PFSK-1 (cell line): ENCODE measurements around the gene RSU1.
A peak's percentile ranks its signal among the peaks of the same experiment; 100 is the strongest.

Source experiments
- FOXP2 ChIP-seq: optimal IDR thresholded peaks from 2 replicates; pipeline ENCODE3; 2011; ENCODE audit warnings: borderline replicate concordance, control low read depth, inconsistent platforms; ENCODE audit not compliant: insufficient read depth; ENCODE audit errors: extremely low read length, extremely low read depth
- POLR2AphosphoS5 ChIP-seq: IDR thresholded peaks from 2 replicates; pipeline ENCODE4 v1.6.1; 2012; ENCODE audit warnings: low read depth, mild to moderate bottlenecking, control low read depth, low read length, moderate library complexity
- REST ChIP-seq, 2 experiments: IDR thresholded peaks; 2 replicates each; pipeline versions ENCODE4 v1.6.1 to v1.8.0; 2011 to 2012; ENCODE audit warnings: low read depth in 2 of 2, low read length in 2 of 2, control low read depth in 1 of 2, inconsistent platforms in 1 of 2, mild to moderate bottlenecking in 1 of 2, moderate library complexity in 1 of 2; ENCODE audit not compliant: insufficient read depth in 1 of 2
- TAF1 ChIP-seq: IDR thresholded peaks from 2 replicates; pipeline ENCODE4 v1.6.1; 2012; ENCODE audit warnings: low read length, control low read depth, borderline replicate concordance; ENCODE audit not compliant: insufficient read depth

- no peak for TF ChIP-seq POLR2AphosphoS5
- peak in 1 of 2 experiments; percentile 77; a peak in 2 of 4 replicates for TF ChIP-seq REST (IDR thresholded peaks at IDR 0.05; ENCODE audit: insufficient read depth in 1 of 2, low read depth in 2 of 2, low read length in 2 of 2)
- no peak for TF ChIP-seq FOXP2
- TF ChIP-seq TAF1, result no peak
Measured at GRCh38 chr10:16820018-16820417, 2.8 kb upstream of the RSU1 start.
